NCI-H460 (cell line): ENCODE results near the gene NSUN4. TPM values are rescaled to one million over a fixed set of nuclear protein-coding genes. Genes with fewer than 3 reads are reported as not detected.

ENCODE experiments used
- DNase-seq: peaks from one replicate; pipeline ENCODE4 v3.0.0-alpha.2; 2016; ENCODE audit warnings: low read depth; ENCODE audit errors: extremely low read depth
- total RNA-seq: library from RNA; depleted of rRNA; stranded (reverse); fragments of >200 nt; shearing (Covaris generic); gene quantifications from 2 replicates; pipeline ENCODE4 v1.2.3, GENCODE V29; 2014; rRNA removed

The NSUN4 gene
- total RNA-seq, 1 experiment from 2014 or later, result 25.8 TPM

GRCh38 chr1:46404482-46405196, 64.0 kb downstream of the NSUN4 start:
- DNase-seq, result no peak

DNA sequence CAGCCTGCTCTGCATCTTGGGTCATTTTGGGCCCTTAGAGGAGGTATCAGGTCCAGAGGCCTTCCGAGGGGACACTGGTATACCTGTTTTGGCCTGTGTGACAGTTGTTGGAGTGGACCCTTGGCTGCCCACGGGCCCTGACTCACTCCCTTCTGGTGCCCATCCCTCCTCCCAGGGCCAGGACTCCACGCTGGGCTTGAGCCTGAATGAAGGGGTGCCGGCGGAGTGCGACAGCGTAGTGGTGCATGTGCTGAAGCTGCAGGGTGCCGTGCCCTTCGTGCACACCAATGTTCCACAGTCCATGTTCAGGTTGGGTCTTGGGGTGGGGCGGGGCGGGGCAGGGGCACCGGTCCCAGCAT, 64.6 kb downstream of the NSUN4 start:
- no peak for DNase-seq

DNA sequence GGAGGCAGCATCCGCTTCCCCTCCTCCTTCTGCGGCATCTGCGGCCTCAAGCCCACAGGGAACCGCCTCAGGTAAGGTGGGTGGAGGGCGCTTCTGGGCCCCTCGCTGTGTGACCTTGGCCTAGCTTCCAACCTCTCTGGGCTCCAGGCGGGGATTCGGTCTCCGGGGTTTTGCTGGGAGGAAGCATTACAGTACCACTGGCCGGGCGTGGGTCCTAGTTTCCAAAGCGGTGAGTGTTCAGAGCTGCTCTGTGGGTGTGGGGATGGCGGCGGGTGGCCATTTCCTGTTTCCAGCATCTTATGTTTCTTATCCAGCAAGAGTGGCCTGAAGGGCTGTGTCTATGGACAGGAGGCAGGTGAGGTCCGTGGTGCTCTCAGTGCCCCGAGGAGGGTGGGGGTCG, 65.1 kb downstream of the NSUN4 start:
- DNase-seq, result no peak

GRCh38 chr1:46406881-46407608, 66.4 kb downstream of the NSUN4 start:
- no peak for DNase-seq

DNA sequence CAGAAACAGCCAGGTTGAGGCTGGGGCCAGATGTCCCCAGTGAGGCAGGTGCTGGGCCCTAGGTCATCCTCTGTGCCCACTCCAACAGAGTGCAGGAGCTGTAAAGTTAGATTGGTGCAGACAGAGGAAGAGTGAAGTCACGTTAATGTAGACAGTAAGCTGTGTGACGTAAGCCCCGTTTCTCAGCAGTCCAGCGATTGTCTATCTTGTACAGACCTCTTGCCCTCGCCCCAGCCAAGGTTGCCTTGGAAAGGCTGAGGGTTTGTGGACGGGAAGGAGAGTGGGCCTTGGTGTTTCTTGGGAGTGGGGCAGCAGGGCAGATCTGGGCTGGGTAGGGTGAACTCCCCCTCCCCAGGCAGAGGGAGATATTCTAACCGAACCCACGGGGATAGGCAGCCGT, 67.0 kb downstream of the NSUN4 start:
- no peak for DNase-seq

DNA sequence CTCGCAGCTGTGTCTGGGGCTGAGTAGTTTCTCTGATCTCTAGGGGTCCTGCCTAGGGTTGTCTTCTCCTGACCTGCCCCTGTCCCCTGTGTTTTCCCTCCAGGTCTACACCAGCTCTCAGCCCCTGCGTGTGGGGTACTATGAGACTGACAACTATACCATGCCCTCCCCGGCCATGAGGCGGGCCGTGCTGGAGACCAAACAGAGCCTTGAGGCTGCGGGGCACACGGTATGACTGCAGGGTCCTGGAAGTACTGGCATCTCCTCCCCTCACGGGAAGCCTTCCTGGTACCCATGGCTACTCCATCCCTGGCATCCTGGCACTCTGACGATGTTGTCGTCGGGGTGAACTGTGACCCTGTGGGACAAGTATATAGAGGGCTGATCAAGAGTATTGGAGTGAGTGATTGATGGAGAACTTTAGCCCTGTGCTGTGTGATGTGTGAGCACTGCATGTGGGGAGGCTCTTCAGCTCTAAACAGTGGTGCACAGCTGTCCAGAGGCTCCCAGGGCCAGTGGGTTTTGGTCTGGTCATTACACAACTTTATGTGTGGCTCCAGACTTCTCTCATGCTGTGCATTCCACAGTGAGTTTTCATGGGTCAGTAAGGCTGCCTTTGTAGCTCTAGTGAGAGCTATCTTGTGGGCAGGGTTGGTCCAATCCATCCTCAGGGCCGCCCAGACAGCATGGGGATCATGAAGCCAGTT, 67.9 kb downstream of the NSUN4 start:
- no peak for DNase-seq

DNA sequence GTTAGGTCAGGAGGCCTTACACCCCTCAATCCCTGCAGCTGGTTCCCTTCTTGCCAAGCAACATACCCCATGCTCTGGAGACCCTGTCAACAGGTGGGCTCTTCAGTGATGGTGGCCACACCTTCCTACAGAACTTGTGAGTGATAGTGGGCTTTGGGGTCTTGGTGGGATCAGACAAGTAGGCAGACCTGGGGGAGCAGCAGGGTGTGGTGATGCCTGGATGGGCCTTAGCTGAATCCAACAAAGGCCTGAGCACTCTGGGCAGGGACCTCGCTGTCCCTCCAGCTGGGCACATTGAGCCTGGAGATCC, 68.4 kb downstream of the NSUN4 start:
- no peak for DNase-seq

- no peak for DNase-seq
Measured at GRCh38 chr1:46410156-46411009, 69.8 kb downstream of the NSUN4 start.

DNA sequence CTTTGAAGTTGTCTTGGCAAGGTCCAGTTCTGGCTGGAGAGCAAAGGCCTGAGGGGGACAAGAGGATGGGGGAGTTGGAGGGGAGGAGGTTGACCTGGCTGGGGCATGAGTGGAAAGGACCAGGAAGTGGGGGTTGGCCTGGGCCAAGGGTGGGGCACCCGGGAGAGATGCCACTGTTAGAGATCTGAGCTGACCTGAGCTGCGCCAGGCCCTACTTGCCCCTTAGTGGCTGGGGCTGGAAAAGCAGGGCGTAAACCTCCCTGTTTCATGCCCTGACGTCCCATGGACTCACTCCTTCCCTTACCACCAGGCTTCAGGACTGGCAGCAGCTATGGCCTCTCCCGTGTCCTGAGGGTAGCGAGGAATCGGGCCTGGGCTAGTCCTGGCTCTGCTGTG, 70.4 kb downstream of the NSUN4 start:
- no peak for DNase-seq

Other genes with a start within 250 kb of the NSUN4 start
- 1.8 and 2.9 TPM in 2 replicates for gene PIK3R3, start 208.2 kb upstream of the NSUN4 start, total RNA-seq
- 0.07 and 1.0 TPM in 2 replicates for gene TSPAN1, start 165.7 kb upstream of the NSUN4 start, total RNA-seq
- gene P3R3URF, start 164.3 kb upstream of the NSUN4 start, total RNA-seq, result not detected in 2 replicates
- gene POMGNT1, start 142.4 kb upstream of the NSUN4 start, total RNA-seq, result 43.7 and 47.5 TPM in 2 replicates
- not detected in 2 replicates for gene LURAP1, start 137.5 kb upstream of the NSUN4 start, total RNA-seq
- 5.3 and 6.6 TPM in 2 replicates for gene RAD54L, start 93.0 kb upstream of the NSUN4 start, total RNA-seq
- gene LRRC41, start 37.2 kb upstream of the NSUN4 start, total RNA-seq, result 46.7 and 50.4 TPM in 2 replicates
- gene UQCRH, start 37.1 kb upstream of the NSUN4 start, total RNA-seq, result 655 and 672 TPM in 2 replicates
- gene FAAH, start 53.5 kb downstream of the NSUN4 start, total RNA-seq, result 0.17 and 0.54 TPM in 2 replicates
- 0.09 TPM in 1 of 2 replicates, not detected in the other for gene DMBX1, start 149.0 kb downstream of the NSUN4 start, total RNA-seq
- not detected in 2 replicates for gene KNCN, start 210.8 kb downstream of the NSUN4 start, total RNA-seq